HG03045 (cell line): ENCODE results near the gene EIF4E1B.
"Not testable (repeated sequence)": the region's sequence is repeated elsewhere in the genome, so short reads cannot be mapped to it uniquely, and the experiment has no call there.

Experiments
- ATAC-seq: cut with Tn5 transposase; IDR thresholded peaks from one replicate; pipeline ENCODE4 v1.9.1; 2021; ENCODE audit warnings: mild to moderate bottlenecking, moderate library complexity; ENCODE audit not compliant: unreplicated experiment

The EIF4E1B gene, protein sequence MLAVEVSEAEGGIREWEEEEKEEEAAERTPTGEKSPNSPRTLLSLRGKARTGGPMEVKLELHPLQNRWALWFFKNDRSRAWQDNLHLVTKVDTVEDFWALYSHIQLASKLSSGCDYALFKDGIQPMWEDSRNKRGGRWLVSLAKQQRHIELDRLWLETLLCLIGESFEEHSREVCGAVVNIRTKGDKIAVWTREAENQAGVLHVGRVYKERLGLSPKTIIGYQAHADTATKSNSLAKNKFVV

DNA sequence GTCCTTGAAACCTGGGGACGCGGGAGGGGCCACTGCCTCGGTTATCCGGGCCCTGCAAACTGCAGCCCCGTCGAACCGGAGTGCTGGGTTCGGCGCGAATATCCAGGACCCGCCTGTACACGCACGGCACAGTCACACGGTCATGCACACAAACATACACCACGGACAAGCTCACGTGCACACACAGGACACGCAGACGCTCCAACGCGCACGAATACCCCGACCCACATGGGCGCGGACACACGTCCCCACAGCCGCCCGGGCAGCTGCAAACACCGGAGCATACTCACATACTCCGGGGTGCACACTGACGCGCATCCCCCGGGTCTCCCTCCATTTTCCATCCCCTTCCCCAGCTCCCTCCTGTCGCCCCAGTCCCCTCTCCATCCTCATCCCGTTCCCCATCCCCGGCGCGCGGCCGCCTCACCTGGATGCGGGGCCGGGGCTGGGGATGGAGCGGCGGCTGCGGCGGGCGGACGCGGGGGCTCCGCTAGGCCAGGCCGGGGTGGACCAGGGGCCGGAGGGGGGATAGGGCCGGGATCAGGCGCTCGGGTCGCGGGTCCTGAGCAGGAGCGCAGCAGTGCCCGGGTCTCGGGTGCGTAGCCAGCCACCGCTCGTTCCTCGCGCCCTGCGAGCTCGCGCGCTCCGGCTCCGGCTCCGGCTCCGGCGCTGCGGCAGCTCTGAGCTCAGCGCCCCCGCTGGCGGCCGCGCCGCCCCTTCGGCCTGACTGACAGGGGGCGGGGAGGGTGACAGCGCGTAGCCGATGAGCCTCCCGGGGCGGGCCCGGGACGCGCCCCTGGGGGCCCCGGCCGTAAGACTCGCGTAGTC is at the start of gene EIF4E1B, which contains the start of gene SNCB:
EIF4E1B (plus strand) TSS at position 823 of the 828 bp plus-strand sequence. CDS start 12,113 bp downstream, outside the sequence.
SNCB (minus strand) TSS at position 682 of the 828 bp plus-strand sequence. CDS start 880 bp downstream, outside the sequence.
- no peak for ATAC-seq

DNA sequence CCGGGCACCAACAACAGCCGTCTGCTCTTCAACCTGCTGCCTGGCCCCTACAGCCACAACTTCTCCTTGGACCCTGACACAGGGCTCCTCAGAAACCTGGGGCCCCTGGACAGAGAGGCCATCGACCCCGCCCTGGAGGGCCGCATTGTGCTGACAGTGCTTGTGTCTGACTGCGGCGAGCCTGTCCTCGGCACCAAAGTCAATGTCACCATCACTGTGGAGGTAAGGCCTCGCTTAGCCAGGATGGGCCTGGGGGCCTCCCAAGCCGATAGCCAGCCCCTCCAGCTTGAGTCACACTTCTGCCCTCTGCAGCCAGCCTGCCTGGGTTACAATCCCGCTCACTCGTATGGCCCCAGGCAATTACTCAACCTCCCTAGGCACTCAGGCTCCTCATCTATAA is 49.1 kb upstream of the EIF4E1B start:
- no peak for ATAC-seq

DNA sequence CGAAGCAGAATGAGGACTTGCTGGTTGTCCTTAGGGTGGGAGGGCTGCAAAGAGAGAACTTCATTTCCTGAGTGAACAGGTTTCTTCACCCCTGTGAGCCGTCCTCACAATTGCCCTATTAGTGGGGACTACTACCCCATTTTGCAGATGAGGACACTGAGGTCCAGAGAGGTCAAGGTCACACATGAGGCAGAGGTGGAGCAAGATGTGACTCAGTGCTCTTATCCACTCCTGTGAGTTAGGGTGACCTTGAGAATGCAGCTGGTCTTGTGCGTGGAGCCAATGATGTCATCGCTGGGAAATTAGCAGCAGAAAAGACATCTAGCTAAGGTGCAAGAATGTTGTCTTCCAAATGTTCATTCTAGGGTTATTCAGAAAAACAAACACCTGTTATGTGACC is 47.4 kb upstream of the EIF4E1B start:
- ATAC-seq = no peak

- no peak for ATAC-seq
Measured at GRCh38 chr5:176587398-176587797, 43.1 kb upstream of the EIF4E1B start.

DNA sequence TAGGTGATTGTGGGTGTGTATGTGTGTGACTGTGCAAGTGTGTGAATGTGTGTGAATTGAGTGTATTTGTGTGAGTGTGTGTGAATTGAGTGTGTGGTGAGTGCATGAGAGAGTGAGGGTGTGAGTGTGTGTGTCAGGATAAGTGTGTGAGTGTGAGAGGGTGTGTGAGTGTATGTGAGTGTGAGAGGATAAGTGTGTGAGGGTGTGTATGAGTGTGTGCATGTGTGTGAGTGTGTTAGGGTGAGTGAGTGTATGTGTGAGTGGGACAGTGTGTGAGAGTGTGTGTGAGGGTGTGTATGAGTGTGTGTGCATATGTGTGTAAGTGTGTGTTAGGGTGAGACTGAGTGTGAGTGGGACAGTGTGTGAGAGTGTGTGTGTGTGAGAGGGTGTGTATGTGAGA is 42.2 kb upstream of the EIF4E1B start:
- no peak for ATAC-seq

DNA sequence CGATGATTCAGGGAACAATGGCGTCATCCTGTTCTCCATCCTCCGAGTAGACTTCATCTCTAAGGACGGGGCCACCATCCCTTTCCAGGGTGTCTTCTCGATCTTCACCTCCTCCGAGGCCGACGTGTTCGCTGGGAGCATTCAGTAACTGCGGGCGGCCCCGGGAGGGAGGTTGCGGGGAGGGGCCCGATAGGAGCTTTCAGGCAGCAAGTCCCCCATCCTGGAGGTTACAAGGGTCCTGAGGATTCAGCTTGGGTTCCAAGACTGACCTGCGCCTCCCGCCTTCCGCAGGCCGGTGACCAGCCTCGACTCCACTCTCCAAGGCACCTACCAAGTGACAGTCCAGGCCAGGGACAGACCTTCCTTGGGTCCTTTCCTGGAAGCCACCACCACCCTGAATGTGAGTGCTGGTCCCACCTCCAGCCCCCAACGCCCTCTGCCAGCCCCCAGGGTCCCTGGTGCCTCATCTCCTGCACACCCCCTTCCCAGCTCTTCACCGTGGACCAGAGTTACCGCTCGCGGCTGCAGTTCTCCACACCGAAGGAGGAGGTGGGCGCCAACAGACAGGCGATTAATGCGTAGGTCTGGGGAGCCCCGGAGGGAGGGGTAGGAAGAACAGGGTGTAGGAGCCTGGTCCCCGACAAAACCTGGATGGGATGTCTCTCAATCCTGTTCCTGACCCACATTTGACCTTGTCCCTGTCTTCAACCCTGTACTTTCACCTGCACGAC is 41.3 kb upstream of the EIF4E1B start:
- no peak for ATAC-seq

DNA sequence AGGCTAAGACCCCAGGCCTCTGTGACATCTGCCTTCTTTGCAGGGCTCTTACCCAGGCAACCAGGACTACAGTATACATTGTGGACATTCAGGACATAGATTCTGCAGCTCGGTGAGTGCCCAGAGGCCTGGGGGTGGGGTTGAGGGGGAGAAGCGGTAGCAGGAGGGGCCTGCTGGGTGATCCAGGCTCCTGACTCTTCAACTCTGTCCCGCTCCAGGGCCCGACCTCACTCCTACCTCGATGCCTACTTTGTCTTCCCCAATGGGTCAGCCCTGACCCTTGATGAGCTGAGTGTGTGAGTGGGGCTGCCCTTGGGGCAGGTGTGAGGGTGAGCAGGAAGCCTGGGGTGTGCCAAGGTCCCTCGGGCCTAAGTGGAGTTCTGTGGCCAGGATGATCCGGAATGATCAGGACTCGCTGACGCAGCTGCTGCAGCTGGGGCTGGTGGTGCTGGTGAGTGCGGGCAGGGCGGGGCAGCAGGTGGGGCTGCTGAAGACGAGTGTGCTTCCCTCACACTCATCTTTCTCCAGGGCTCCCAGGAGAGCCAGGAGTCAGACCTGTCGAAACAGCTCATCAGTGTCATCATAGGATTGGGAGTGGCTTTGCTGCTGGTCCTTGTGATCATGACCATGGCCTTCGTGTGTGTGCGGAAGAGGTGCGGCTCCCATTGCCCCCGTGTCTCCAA is 40.3 kb upstream of the EIF4E1B start:
- ATAC-seq = no peak

- not testable (repeated sequence) for ATAC-seq
Measured at GRCh38 chr5:176591667-176592066, 38.8 kb upstream of the EIF4E1B start.

- ATAC-seq = no peak
Measured at GRCh38 chr5:176592573-176592972, 37.9 kb upstream of the EIF4E1B start.

DNA sequence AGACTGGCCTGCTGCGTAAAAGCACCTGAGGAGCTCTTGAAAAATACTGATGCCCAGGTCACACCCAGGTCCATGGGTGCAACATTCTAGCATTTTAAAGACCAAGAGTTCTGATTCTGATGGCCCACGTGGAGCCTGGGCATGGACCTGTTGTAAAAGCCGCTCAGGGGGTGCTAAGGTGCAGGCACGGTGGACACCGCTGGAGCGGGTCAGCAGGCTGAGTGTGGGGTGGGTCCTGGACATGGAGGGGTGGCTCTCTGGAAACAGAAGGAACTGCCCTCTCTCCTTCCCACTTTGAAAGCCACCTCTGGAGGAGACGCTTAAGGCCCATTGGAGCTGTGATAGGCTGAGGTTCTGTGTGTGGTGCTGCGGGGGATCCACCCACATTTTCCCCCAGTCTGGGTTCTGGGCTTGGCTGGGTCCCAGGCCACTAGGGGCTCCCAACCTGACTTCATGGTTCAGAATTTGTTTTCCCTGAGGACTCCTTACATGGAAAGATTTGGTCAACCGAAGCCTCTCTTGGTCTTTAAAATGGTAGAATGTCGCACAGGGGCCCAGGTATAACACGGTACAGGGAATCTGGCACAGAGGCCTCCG is 37.1 kb upstream of the EIF4E1B start:
- ATAC-seq = no peak

DNA sequence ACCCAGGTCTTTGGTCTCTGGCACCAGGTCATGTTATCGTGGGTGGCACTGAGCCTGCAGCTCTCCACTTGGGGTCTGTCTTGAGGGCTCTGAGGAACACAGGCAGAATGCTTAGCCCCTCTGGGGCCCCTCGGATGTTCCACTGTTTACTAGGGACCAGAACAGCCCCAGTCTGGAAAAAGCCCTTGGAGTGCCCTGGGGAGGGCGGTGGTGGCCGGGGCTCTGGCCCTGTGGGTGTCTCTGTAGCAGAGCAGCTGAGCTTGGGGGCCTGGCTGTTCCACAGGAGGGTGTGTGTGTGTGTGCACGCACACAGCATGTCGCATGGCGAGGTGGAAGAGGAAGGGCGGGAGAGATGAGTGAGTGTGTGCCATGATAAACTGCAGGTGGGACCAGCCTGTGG is 35.9 kb upstream of the EIF4E1B start:
- ATAC-seq = no peak

- ATAC-seq = no peak
Measured at GRCh38 chr5:176595386-176595943, 35.0 kb upstream of the EIF4E1B start.

DNA sequence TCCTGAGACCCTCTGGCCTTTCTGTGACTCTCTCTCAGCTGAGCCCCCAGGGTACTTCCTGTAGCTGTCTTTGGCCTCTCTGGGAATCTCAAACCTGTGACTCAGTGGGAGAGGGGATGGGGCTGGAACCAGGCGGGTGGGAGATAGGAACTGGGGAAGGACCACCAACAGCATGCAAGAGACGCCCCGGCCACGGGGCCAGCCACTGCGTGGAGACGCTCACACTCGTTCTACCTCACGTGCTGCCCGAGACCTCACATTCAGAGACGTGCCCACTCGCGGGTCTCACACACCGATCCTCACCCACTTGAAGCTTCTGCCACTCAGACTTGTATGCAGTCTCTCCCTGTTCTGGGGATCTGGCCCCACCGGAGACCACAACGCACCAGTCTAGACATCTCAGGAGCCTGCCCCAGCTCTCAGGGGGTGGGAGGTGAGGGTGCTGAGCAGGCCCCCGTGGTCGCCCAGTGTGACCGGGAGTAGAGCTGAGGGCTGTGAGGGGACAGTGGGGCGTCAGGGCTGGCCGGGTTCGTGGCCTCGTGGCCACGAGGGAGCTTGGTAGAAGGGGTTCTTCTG is 34.3 kb upstream of the EIF4E1B start:
- no peak for ATAC-seq

- ATAC-seq = peak; percentile 59
Measured at GRCh38 chr5:176596689-176597416, 33.6 kb upstream of the EIF4E1B start.

- no peak for ATAC-seq
Measured at GRCh38 chr5:176597417-176598389, 32.8 kb upstream of the EIF4E1B start.

GRCh38 chr5:176599749-176600430 is 30.6 kb upstream of the EIF4E1B start:
- not testable (repeated sequence) for ATAC-seq

DNA sequence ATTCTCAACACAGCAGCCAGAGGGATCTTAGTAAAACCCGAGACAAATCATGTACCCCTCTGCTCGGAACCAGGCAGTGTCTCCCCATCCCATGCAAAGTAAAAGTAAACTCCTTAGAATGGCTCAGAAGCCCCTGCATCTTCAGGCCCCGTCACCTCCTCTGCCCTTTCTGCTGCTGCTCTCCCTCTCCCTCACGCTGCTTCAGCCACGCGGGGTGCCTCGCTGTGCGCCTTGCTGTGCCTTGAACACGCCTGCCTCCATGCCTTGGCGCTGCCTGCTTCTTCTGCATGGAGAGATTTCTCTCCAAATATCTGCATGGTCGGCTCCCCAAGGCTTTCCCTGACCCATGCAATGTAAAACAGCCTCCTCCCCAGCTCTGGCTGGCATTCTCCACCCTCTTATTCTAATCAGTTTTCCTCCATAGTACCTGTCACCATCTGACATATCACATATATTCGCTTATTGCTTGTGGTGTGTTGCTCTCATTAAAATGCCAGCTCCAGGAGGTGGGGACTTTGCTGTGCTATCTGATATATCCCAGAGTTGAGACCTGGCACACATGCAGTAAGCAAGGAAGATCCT is 28.5 kb upstream of the EIF4E1B start:
- no peak for ATAC-seq
